ENCODE results near the gene GPC6.

- TF ChIP-seq GABPA (IDR thresholded peaks at IDR 0.05; ENCODE audit: low read depth) (no peak), CTCF (IDR thresholded peaks at IDR 0.05; ENCODE audit: insufficient read depth, low read length) (no peak), POLR2AphosphoS5 (IDR thresholded peaks at IDR 0.05; ENCODE audit: low read depth) (no peak), SPI1 (IDR thresholded peaks at IDR 0.05; ENCODE audit: borderline replicate concordance, low read depth) (no peak)
- TF ChIP-seq, protein P1, sequence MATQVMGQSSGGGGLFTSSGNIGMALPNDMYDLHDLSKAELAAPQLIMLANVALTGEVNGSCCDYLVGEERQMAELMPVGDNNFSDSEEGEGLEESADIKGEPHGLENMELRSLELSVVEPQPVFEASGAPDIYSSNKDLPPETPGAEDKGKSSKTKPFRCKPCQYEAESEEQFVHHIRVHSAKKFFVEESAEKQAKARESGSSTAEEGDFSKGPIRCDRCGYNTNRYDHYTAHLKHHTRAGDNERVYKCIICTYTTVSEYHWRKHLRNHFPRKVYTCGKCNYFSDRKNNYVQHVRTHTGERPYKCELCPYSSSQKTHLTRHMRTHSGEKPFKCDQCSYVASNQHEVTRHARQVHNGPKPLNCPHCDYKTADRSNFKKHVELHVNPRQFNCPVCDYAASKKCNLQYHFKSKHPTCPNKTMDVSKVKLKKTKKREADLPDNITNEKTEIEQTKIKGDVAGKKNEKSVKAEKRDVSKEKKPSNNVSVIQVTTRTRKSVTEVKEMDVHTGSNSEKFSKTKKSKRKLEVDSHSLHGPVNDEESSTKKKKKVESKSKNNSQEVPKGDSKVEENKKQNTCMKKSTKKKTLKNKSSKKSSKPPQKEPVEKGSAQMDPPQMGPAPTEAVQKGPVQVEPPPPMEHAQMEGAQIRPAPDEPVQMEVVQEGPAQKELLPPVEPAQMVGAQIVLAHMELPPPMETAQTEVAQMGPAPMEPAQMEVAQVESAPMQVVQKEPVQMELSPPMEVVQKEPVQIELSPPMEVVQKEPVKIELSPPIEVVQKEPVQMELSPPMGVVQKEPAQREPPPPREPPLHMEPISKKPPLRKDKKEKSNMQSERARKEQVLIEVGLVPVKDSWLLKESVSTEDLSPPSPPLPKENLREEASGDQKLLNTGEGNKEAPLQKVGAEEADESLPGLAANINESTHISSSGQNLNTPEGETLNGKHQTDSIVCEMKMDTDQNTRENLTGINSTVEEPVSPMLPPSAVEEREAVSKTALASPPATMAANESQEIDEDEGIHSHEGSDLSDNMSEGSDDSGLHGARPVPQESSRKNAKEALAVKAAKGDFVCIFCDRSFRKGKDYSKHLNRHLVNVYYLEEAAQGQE (IDR thresholded peaks at IDR 0.05; ENCODE audit: insufficient replicate concordance, low read depth) = no peak
Observed at GRCh38 chr13:93364166-93364565, 137.6 kb downstream of the GPC6 start.

Measured in HL-60 (cell line).